Measurements from ENCODE around the gene IL5.

The IL5 gene

DNA sequence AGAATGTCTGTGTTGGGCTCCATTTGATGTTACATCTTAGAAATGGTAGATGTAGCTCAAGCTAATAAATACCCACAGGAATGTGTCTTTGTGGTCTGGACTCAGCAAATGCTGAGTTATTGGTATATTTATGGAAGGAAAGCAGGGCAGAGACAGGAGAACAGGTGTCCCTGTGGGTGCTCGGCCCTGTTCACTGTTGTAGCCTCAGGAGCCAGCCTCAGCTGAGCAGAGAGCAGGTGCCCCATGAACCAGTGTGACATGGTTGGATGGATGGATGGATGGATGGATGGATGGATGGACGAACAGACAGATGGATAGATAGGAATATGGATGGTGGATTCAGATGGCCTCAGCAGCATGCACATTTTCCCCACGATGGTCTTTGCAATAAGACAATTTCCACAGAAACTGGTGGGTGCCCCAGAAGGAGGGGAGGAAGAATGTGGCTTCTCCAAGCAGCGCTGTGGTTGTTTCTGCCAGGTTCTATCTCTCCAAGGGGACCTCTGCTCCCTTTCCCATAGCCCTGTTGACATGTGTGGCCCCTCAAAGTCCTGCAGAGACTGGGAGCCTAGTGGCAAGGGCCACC, 44.5 kb downstream of the IL5 start:
- DNase-seq (ENCODE audit: low read depth, low spot score), result no peak

GRCh38 chr5:132498152-132498551, 45.2 kb downstream of the IL5 start:
- no peak for DNase-seq (ENCODE audit: low read depth, low spot score)

- no peak for DNase-seq (ENCODE audit: low read depth, low spot score)
Measured at GRCh38 chr5:132497488-132497997, 45.8 kb downstream of the IL5 start.

DNA sequence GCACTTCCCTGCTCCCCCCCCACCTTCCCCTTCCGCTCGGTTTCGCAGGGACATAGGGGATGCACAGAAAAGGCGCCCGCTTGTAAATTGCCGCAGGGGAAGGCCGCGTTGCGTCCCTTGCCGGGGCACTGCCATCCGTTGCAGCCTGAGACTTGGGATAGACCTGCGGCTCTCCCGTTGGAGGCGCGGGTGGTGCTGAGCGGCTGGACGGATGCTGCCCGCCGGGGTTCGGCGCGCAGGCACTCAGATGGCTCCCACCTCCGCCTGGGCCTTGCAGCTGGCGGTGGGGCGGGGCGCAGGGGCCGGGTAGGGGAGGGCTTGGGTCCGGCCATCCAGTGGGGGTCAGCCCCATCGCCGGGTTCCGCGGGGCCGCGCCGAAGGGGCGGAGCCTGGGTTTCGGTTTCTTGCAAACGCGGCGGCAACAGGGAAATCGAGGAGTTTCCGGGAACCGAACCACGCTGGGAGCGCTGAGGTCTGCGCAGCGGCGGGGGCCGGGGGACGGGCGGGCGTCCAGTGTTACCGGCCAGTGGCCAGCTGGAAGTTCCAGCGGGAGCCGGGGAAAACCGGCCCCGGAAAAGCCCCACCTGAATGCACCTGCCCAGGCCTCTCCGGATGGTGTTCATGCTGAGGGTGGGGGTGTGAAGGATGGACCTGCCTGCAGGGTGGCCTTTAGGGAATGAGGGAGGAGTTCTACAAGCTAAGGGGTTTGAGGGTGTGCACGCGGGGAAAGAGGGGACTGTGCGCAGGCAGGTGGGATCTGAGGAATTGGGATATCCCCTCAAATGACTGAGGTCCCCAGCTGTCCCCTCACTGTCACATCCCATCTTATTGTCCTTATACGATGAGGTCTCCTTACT, 46.5 kb downstream of the IL5 start:
- DNase-seq (ENCODE audit: low read depth, low spot score), result no peak

- peak; percentile 85 for DNase-seq (ENCODE audit: low read depth, low spot score)
Measured at GRCh38 chr5:132496191-132496630, 47.1 kb downstream of the IL5 start.

DNA sequence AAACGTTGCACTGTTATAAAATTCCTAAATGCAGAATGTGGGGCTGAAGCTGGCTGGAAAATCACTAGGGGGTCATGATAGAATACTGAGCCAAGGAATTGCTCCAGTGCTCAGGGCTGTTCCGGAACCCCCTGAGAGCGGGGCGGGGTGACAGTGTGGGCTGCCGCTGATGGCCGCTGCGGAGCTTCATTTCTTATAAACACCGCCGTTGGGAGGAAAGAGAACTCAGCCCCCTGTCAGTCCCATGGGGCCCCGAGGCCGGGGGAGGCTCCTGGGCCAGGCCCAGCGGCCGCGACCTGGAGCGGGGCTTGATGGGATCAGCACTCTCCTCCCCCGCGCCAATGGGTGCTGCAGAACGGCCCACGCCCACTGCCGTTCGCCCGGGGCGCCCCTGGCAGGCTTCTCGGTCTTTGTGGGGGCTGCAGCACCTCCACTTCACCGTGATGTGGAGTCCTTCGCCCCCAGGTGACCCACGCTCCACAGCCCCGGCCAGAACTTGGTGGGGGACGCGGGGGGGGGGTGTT, 47.6 kb downstream of the IL5 start:
- peak; percentile 61 for DNase-seq (ENCODE audit: low read depth, low spot score)

DNA sequence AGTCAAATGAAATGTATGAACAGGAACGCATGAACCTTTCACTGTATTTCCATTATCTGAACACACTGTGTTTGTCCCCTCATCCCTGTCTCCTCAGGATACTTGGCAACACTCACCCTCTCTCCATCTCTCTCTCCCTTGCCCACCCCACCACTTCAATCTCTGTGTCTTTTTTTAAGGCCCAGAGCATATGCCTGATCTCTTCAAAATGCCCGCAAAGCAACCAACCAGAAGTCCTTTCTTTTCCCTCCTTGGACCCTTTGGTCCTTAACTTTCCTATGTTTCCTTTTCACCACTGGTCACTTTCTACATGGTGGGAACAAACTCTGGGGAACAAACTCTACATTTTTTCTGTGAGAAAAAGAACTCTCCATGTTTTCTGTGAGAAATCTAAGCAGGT, 49.5 kb downstream of the IL5 start:
- no peak for DNase-seq (ENCODE audit: low read depth, low spot score)

DNA sequence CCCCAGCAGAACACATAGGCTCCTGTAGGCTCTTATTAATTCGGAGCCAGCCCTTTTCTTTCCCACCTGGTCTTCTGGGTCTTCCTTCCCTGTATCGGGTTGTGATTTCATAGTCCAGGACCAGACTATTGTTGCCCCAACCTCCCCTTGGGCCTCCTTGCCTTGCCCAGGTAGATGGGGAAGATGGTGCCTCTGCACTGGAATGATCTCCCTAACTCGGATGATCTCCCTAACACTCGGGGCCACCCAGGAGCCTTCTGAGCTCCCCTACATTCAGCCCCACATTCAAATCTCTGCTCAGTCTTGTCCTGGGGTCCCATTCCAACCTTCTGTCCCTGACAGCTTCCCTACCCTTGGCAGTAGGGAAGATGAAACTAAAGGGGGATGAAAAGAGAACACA, 50.1 kb downstream of the IL5 start:
- no peak for DNase-seq (ENCODE audit: low read depth, low spot score)

DNA sequence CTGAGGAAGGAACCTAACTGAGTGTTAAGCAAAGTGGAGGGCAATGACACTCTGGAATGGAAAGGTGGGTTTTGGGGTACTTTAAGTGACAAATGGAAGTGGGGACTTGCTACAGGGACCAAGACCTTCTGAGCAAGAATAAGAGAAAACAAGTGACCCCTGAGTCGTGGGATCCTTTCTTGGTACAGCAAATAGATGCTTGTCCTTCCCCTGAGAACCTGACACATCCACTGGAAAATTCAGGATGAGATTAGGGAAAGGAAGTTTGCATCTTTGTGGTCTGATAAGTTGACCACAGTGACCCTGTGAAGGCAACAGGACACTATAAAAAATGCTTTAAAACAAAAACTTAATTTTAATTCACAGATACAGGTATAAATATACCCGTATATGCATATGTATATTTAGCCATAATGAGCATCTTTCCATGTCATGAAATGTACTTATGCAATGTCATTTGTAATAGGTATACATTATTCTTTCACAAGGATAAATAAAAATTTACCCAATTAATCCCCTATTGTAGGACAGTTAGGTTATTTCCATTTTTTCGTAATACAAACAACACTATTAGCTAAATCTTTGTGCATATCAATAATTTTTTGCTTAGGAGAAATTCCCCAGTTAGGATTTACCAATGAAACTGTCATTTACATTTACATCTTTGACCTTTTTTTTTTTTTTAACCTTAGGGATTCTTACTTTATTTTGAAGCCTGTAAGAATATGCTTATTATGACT, 50.8 kb downstream of the IL5 start:
- DNase-seq (ENCODE audit: low read depth, low spot score), result no peak
